Measurements from ENCODE around the gene PWWP2B.

The PWWP2B gene

GRCh38 chr10:132449811-132450181, 52.8 kb downstream of the PWWP2B start:
- Histone ChIP-seq H3K27ac (peak overlapping the region in 8 of 21 experiments; percentile 35 to 74 (median 52)), H3K4me3 (no peak overlapping the region)

DNA sequence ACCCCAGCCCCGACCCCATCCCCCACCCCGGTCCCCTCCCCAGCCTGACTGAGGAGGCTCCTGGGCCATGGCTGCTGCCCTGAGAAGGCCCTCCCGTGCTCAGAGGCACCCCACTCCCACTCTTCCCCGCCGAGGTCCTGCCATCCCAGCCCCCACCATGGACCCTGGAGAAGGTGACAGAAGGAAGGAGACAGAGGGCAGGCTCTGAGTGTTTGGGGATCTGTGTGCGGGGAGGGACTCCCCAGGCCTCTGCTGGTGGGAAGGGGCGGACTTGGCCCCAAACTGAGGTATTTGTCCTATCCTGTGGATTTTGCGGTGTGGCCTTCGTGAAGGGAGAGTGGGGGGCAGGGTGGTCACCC, 53.4 kb downstream of the PWWP2B start:
- Histone ChIP-seq H3K27ac (peak overlapping the region in 7 of 21 experiments; percentile 4 to 66 (median 56)), H3K4me3 (no peak overlapping the region)

GRCh38 chr10:132450825-132451505, 54.0 kb downstream of the PWWP2B start:
- H3K4me3 ChIP-seq = no peak overlapping the region
- peak overlapping the region in 10 of 21 experiments; percentile 40 to 85 (median 60) for H3K27ac ChIP-seq

DNA sequence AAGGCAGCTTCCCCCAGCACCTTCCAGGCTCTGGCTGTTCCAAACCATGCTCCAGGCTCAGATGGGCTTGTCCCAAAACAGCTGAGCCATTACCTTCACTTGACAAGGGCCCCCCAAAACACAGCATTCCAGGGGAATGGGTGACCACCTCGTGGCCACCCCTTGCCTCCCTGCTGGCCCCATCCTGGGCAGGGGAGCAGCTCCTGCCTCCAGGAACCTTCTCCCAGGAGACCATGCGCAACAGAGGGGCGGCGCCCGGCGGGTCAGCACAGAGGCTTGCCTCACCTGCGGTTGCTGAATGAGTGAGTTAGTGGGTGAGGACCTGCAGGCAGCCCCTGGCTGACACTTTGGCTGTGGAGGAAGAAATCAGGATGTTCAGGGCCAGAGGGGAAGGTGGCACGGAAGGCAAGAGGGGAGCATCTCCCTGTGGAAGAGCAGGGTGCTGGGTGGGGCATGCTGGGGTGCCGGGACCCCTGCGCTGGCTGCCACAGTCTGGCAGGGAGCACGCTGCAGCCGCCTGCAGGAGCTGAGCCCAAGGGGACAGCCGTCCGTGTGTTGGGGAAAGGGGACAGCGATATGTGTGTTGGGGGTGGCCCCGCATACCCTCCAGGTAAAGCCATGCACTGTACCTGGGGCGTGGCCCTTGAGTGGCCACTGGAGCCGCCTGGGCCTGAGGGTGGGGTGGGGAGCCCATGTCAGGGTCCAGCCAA, 54.7 kb downstream of the PWWP2B start:
- no peak overlapping the region for H3K4me3 ChIP-seq
- peak overlapping the region in 13 of 21 experiments; percentile 40 to 85 (median 61) for H3K27ac ChIP-seq

- H3K4me3 ChIP-seq = peak overlapping the region in 1 of 7 experiments; percentile 14
- H3K27ac ChIP-seq = peak overlapping the region in 16 of 21 experiments; percentile 17 to 85 (median 54)
These were observed 55.2 kb downstream of the PWWP2B start for GRCh38 chr10:132452216-132452650.

GRCh38 chr10:132452651-132453469, 55.9 kb downstream of the PWWP2B start:
- H3K27ac ChIP-seq = peak overlapping the region in 16 of 21 experiments; percentile 17 to 85 (median 54)
- peak overlapping the region in 3 of 7 experiments; percentile 3 to 15 (median 14) for H3K4me3 ChIP-seq

DNA sequence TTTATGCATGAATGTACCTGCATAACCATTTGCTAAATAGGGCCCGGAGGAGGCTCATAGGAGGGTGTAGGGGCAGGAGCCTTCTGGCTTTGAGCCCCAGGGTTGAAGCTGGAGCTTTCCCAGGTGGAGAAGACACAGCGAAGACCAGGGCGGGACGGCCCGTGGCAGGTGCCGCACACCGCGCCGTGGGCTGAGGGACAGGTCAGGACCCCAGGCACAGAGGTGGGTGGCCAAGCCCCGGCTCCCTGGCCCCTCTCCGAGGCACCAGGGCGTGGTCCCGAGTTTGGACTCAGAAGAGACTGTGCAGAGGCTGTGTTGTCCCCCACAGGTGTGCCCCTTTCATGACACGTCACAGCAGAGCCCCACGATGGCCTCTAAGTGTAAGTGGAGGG, 56.5 kb downstream of the PWWP2B start:
- peak overlapping the region in 3 of 21 experiments; percentile 66 to 67 (median 66) for H3K27ac ChIP-seq
- peak overlapping the region in 2 of 7 experiments; percentile 14 to 15 for H3K4me3 ChIP-seq

- H3K27ac ChIP-seq = no peak overlapping the region
These were observed 57.5 kb downstream of the PWWP2B start for GRCh38 chr10:132454296-132455198.

GRCh38 chr10:132455441-132455971, 58.5 kb downstream of the PWWP2B start:
- no peak overlapping the region for H3K27ac ChIP-seq
- H3K4me3 ChIP-seq = no peak overlapping the region

More at GRCh38 chr10:132454296-132455198, 57.5 kb downstream of the PWWP2B start:
- no peak overlapping the region for H3K4me3 ChIP-seq

DNA sequence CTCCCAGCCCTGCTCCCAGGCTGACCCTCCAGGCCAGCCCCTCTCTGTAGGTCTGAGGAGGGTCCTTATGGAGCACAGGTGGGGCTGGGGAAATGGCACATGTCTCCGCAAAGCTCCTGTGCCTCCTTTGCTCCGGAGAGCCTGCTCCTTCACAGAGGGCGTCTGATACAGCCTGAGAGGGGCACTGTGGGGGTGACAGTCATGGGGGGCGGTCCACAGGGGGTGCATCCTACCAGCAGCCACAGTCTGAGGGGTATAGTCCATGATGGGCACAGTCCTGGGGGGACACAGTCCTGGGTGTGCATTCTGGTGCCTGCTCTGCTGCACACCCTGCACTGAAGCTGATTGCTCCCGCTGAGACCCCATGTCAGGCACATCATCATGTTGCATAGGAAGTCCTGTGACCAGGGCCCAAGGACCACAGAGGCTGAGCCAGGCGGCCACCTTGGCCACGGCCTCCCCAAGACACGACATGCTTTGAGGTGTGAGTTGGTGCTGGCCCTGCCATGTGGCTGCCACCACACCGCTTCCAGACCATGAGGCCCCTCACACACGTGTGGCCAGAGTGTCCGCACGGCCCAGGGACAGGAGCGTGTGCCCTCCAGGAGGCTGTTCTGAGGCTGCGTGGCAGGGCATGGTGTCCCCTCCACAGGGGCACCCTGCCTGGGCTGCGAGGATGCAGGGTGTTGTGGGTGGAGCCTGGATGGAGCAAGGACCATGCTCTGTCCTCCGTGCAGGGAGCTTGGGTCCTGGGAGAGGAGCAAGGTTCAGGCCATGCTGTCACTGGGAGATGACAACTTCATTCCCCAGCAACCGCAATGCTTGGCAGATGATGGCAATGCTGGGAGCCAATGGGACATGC, 59.2 kb downstream of the PWWP2B start:
- Histone ChIP-seq H3K27ac (no peak overlapping the region), H3K4me3 (no peak overlapping the region)

DNA sequence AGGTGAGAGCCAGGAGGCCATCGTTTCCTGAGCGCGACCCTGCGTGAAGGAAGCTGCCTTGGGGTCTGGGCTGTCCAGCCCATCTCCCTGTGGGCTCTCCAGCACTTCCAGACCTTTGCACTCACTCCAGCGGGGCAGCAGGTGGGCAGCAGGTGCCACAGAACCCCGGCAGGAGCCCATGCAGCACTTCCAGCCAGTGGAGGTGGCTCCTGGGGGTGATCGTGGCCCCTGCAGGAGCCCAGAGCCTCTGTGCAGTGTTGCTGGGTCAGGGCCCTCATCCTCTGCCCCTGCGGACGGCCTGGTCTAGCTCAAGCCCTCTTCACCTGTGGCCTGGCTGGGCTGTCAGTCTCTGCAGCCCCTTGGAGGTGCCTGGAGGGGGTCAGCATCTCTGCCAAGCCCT, 59.9 kb downstream of the PWWP2B start:
- no peak overlapping the region for H3K27ac ChIP-seq
- H3K4me3 ChIP-seq = no peak overlapping the region

DNA sequence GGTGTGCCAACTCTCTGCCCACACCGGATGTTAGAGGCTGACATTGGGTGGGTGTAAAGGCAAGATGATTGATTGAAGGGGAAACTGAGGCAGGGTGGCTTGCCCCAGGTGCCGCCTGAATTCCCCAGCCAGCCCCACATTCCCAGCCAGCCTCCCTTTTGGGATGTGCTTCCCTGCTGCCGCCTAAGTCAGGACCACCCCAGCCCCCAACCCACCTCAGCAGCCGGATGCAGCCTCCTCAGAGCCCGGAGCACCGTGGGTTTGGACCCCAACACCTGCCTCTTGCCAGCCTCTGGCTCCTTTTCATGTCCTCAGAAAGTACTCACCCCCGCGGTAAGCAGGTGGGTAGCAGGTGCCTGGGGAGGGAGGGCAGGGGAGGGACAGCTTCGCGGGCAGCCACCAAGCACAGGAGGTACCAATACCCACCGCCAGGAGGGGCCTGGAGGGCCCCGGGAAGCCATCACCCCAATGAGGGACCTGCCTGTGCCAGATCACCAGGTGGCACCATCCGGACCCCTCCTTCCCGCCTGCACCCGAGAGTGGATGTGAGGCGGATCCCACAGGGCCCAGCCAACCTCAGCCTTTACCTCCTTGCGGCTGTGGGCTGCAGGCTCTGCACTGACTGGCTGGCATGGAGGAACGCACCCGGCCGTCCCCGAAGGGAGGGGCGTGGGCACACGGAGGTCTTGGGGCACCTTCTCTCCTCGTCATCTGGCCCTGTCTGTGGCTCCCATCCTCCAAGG, 60.5 kb downstream of the PWWP2B start:
- H3K27ac ChIP-seq = no peak overlapping the region
- H3K4me3 ChIP-seq = no peak overlapping the region

- Histone ChIP-seq H3K27ac (no peak overlapping the region), H3K4me3 (no peak overlapping the region)
These were observed 61.1 kb downstream of the PWWP2B start for GRCh38 chr10:132458071-132458585.

DNA sequence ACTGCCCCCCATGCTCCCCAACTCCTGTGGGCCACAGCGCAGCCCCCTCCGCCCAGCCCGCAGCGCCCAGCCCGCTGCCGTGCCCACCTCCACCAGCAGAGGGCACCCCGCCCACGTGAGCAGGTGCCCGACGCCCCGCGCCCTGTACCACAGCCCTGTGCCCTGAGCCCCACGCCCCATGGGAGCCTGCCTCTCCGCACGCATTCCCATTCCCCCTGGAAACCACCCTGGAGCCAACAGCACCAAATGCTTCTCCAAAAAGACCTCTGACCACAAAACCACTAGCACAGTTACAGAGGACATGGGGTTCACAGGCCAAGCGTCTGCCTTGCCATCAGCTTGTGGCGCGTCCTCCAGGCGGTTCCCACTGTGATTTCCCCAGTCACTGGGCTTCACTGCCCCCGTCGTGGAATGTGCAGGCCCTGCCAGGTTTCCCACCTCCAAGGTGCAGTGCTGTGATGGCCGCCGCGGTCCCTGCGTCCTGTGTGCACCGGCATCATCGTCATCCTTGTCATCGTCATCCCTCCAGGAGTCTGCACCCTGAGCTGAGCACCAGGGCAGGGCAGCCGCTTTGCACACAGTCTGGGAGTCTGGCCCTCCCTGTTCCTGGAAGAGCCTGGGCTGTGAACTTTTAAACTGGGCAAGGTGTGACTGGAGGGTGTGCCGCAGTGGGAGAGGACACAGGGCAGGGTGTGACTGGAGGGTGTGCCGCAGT, 61.7 kb downstream of the PWWP2B start:
- Histone ChIP-seq H3K4me3 (no peak overlapping the region), H3K27ac (no peak overlapping the region)

GRCh38 chr10:132459301-132460003, 62.5 kb downstream of the PWWP2B start:
- H3K4me3 ChIP-seq = no peak overlapping the region
- no peak overlapping the region for H3K27ac ChIP-seq

GRCh38 chr10:132460071-132460470, 63.1 kb downstream of the PWWP2B start:
- H3K4me3 ChIP-seq = no peak overlapping the region
- H3K27ac ChIP-seq = no peak overlapping the region
